ENCODE results near the gene C3orf18.

The C3orf18 gene

GRCh38 chr3:50603261-50604109 is 35.9 kb upstream of the C3orf18 start:
- no peak for DNase-seq (ENCODE audit: low read depth in 2 of 2)

- DNase-seq (ENCODE audit: low read depth in 2 of 2): no peak
Observed at GRCh38 chr3:50602595-50603191, 35.1 kb upstream of the C3orf18 start.

- peak; percentile 84 to 91 for DNase-seq (ENCODE audit: low read depth in 2 of 2)
Observed at GRCh38 chr3:50600841-50601591, 33.5 kb upstream of the C3orf18 start.

DNA sequence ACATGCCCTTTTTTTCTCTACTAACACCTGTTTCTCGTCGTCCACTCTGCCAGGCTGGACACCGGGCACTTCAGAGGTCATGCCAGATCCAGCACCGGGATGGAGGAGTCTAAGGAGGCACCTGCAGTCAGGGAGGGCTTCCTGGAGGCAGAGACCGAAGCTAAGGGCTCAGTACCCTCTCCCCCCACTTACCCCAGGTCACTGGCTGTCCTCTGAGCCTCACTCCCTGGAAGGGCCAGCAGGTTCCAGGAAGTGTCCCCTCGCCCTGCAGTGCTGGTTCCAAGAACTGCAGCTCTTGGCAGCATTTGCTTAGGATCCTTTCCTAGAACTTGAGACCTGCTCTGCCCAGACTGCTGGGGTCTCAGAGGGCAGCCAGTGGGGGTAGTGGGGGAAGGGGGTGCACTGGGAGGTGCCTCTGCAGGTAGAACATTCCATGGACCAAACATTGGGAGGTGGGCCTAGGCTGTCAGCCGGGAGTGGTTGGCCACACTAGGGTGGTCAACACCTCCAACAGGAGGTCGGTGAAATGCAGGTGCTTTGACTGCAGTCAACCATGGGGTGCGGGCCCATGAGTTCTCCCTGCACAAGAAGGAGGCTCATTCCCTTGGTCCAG is 32.7 kb upstream of the C3orf18 start:
- no peak for DNase-seq (ENCODE audit: low read depth in 2 of 2)

- DNase-seq (ENCODE audit: low read depth in 2 of 2): no peak
Observed at GRCh38 chr3:50599716-50600118, 32.2 kb upstream of the C3orf18 start.

GRCh38 chr3:50599115-50599715 is 31.7 kb upstream of the C3orf18 start:
- no peak for DNase-seq (ENCODE audit: low read depth in 2 of 2)

DNA sequence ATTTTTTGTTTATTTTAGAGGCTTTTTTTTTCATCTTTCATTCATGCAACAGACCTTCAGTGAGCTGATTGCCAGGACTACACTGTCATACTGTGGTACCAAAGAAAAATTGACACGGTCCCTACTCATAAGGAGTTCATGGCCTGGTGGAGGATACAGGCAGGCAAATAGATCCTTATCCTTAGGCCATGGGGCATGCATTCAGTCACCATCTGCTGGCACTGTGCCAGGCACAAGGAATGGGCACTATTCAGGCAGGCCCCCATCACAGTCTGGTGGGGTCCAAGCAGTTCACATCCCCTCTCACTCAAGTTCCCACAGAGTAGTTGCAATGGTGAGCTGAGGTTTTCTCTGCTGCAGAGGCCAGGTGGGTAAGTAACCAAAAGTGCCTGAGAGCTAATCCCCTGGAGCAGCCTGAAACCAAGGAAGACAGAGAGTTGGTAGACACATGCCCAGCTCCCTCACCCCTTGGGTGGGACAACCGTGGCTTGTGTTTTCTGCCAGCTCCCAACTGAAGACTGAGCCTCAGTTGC is 26.8 kb upstream of the C3orf18 start:
- DNase-seq (ENCODE audit: low read depth in 2 of 2): no peak

DNA sequence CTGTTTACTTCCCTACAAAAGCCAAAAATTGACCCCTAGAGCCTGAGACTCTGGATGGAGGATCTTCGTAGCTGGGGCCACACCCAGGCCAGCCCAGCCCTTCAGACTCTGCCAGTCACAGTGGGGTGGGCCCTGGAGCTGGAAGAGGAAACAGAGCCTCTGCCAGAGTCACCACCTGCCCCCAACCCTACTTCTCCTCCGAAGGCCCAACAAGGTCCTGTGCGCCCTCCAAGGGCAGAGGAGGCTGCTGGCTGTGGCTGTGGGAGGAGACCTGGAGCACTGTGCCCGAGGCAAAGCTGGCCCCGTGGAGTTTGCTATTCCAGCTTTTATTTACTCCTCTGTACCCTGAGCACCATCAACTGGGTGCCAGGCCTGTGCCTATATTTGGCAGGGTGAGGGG is 25.0 kb upstream of the C3orf18 start:
- no peak for DNase-seq (ENCODE audit: low read depth in 2 of 2)

- no peak for DNase-seq (ENCODE audit: low read depth in 2 of 2)
Observed at GRCh38 chr3:50591196-50591741, 23.7 kb upstream of the C3orf18 start.

DNA sequence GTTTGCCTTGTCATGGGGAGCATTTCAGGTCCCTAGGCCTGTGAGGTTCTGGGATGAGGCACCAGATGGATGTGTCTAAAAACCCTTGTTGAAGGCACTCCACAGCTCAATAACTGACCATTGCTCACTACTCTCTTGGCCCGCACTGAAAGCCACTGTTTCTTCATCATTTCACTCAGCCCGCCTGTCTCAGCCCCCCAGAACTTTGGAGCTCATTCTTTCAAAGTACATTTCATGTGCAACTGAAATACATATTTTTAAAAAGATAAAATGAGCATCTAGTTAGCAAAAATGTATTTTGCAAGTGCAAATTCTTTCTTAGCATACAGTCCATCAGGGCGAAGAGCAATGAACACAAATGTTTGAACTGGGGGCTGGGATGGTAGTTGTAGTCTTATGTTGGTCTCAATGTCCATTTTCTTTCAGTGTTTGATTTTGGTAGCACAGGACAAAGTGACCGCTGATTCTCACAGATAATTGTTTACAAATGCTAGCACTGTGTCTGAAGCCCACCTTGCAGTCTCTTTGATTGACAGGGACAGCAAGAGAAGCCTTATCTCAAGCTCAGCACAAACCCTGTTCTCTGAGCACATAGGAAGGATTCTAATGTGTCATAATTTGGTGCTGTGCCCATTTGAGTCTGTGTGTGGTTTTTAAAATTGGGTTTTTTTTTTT is 21.3 kb upstream of the C3orf18 start:
- DNase-seq (ENCODE audit: low read depth in 2 of 2): no peak

DNA sequence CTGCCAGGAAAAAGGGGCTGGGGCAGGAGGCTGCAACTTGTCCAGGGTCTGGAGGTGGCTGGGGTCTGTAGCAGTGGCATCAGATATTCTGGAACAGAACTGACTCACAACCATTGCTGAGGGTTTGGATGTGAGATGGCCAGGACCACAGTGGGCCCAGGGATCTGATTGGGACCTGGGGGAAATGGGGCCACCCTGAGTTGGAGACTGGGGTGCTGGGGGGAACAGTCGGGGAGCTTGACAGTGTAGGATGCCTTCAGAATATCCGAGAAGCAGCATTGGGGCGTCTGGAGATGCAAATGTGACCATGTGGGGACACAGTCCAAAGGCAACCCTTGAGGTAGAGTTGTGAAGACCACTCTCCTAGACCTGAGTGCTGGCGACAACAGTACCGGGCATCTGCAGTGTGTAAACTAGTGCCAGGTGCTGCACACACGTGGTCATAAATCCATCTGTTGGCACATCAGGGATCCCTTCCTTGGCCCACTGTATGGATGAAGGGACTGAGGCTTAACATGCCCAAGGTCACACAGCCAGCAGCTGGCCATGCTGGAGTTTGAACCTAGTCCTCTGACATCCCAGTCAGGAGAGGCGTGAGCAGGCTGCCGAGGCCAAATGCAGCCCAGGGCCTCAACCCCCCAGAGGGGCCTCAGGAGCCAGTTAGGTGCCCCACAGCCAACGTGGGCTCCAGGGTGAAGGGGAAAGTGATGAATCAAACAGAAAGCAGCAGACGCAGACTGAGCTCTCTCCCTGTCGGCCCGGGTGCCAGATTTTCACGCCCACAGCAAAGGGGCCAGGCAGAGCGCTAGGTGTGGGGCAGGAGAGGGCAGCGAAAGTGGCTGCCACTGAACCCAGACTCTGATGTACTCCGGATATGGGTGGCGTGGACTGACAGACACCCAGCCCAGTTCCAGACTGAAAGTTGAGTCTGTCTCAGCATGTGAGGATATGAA is 20.5 kb upstream of the C3orf18 start:
- DNase-seq (ENCODE audit: low read depth in 2 of 2): peak; percentile 73 to 82

DNA sequence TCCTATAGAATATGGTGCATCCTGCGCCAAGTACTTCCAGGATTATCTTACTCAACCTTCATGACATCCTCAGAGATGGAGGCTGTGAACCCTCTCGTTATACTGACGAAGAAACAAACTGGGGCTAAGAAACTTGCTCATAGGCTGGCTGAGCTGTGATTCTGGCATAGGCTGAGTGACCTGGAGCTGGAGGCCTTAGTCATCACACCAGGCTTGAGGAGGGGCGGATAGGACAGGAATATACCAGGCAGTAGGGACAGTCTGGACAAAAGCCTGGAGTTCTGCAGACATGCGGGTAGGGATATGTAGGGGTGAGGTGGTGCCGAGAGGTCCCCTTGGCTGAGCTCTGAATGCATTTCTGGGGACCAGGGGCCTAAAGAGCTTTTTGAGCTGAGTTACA is 19.8 kb upstream of the C3orf18 start:
- DNase-seq (ENCODE audit: low read depth in 2 of 2): no peak

GRCh38 chr3:50586763-50587070 is 19.2 kb upstream of the C3orf18 start:
- DNase-seq (ENCODE audit: low read depth in 2 of 2): no peak

DNA sequence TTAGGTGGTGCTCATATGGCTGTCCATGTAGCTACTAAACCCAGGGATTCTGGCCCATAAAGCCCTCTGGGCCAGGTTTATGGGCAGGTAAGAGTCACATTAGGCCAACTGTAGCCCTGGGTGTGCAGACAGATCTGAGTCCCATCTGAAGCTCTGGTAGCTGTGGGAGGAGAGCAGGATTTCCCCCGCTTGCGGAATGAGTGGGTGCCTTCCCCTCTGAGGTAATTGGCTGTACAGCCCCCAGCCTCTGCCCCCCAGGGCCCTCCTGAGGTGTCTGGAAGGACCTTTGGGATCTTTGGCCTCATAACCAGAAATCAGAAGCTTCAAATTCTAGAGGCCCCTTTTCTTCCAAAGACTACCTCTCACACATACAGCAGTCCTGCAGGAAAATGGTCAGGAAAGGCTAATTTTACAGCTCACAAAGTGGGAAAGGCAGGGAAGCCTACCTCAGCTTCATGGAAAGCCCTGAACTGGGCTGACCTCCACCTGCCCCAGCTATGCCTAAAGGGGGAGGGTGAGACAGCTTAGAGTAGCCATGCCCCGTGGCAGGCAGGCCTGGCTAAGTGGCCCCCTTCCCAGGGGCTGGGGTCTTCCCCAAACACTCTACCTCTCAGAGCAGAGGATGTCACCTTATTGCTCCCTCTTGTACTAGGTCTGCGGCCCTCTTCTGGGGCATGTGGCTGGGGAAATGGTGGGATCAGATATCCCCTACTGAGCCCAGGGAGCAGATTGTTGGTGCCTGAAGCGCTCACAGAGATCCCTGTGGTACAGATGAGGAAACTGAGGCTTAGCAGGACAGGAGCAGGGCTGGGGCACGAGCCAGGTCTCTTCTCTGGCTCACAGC is 18.6 kb upstream of the C3orf18 start:
- no peak for DNase-seq (ENCODE audit: low read depth in 2 of 2)

- no peak for DNase-seq (ENCODE audit: low read depth in 2 of 2)
Observed at GRCh38 chr3:50584391-50584790, 16.8 kb upstream of the C3orf18 start.

- no peak for DNase-seq (ENCODE audit: low read depth in 2 of 2)
Observed at GRCh38 chr3:50583897-50584296, 16.4 kb upstream of the C3orf18 start.

DNA sequence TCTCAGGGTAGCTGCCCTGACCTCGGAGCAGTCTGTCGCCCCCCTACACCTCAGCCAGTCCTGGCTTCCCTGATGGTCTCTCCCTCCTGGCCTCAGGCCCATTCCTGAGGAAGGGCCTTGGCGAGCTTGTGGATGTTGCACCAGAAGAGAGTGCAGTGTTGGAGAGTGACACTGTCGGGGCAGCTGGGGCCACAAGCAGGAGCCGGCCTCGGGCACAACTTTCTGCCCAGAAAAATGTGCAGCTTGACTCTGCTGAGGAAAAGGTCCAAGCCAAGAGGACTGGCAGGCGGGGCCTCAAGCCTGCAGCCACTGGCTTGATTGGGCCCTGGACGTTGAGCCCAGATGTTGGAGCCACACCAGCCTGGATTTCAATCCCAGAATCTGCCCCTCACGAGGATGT is 14.5 kb upstream of the C3orf18 start:
- no peak for DNase-seq (ENCODE audit: low read depth in 2 of 2)

DNA sequence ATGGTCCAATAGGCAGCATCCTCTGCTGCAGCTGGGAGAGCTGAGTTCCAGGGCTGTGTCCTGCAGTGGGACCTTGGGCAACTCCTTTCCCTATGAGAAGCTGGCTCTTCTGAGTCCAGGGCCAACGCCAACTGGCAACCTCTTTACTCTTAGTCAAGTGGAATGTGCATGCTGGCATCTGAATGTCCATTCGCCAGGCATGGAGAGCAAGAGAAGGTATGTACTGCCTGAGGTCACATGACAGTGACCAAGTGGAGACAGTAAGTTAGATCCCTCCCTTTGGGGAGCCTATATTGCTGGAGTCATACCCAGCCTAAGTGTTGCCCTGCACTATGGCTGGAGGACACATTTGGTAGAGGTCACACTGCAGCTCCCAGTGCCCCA is 13.9 kb upstream of the C3orf18 start:
- DNase-seq (ENCODE audit: low read depth in 2 of 2): no peak

All from stimulated activated CD8-positive, alpha-beta memory T cell treated with anti-CD3 and anti-CD28 coated beads, Interleukin-2, amount 100 ng/mL, for 48 hours (primary cell).